HG03175 (cell line): Measurements from ENCODE around the gene CENPU.
"Not testable (repeated sequence)": the region's sequence is repeated elsewhere in the genome, so short reads cannot be mapped to it uniquely, and the experiment has no call there.

Source experiments
- ATAC-seq: cut with Tn5 transposase; IDR thresholded peaks from one replicate; pipeline ENCODE4 v1.9.1; 2021; ENCODE audit warnings: mild to moderate bottlenecking, moderate library complexity; ENCODE audit not compliant: unreplicated experiment

Gene CENPU

GRCh38 chr4:184752496-184753275 is 18.8 kb upstream of the CENPU start:
- no peak for ATAC-seq

GRCh38 chr4:184751585-184751956 is 17.7 kb upstream of the CENPU start:
- ATAC-seq = no peak

- ATAC-seq = no peak
Observed at GRCh38 chr4:184750926-184751584, 17.2 kb upstream of the CENPU start.

GRCh38 chr4:184748251-184748652 is 14.4 kb upstream of the CENPU start:
- no peak for ATAC-seq

GRCh38 chr4:184747034-184747830 is 13.3 kb upstream of the CENPU start:
- ATAC-seq = no peak

- peak; percentile 79 for ATAC-seq
Observed at GRCh38 chr4:184745831-184746795, 12.2 kb upstream of the CENPU start.

GRCh38 chr4:184744236-184744635 is 10.3 kb upstream of the CENPU start:
- no peak for ATAC-seq

- no peak for ATAC-seq
Observed at GRCh38 chr4:184743650-184744049, 9.8 kb upstream of the CENPU start.

GRCh38 chr4:184741651-184742050 is 7.8 kb upstream of the CENPU start:
- not testable (repeated sequence) for ATAC-seq

- no peak for ATAC-seq
Observed at GRCh38 chr4:184740980-184741391, 7.1 kb upstream of the CENPU start.

GRCh38 chr4:184739575-184739974 is 5.7 kb upstream of the CENPU start:
- ATAC-seq = not testable (repeated sequence)

GRCh38 chr4:184734758-184735157 is 862 bp upstream of the CENPU start:
- ATAC-seq = no peak

- no peak for ATAC-seq
Observed at GRCh38 chr4:184732126-184732525, 1.8 kb downstream of the CENPU start.

GRCh38 chr4:184731056-184731455 is 2.8 kb downstream of the CENPU start:
- no peak for ATAC-seq

GRCh38 chr4:184729946-184730345 is 4.0 kb downstream of the CENPU start:
- no peak for ATAC-seq

GRCh38 chr4:184728858-184729257 is 5.0 kb downstream of the CENPU start:
- no peak for ATAC-seq

- no peak for ATAC-seq
Observed at GRCh38 chr4:184727430-184727829, 6.5 kb downstream of the CENPU start.

- no peak for ATAC-seq
Observed at GRCh38 chr4:184722798-184723197, 11.1 kb downstream of the CENPU start.

GRCh38 chr4:184721254-184721653 is 12.6 kb downstream of the CENPU start:
- no peak for ATAC-seq

- ATAC-seq = no peak
Observed at GRCh38 chr4:184719407-184719806, 14.5 kb downstream of the CENPU start.

- ATAC-seq = no peak
Observed at GRCh38 chr4:184715526-184715925, 18.4 kb downstream of the CENPU start.
